ENCODE measurements around the gene IGF1R.
"Not testable (repeated sequence)": the region's sequence is repeated elsewhere in the genome, so short reads cannot be mapped to it uniquely, and the experiment has no call there.

The IGF1R gene

DNA sequence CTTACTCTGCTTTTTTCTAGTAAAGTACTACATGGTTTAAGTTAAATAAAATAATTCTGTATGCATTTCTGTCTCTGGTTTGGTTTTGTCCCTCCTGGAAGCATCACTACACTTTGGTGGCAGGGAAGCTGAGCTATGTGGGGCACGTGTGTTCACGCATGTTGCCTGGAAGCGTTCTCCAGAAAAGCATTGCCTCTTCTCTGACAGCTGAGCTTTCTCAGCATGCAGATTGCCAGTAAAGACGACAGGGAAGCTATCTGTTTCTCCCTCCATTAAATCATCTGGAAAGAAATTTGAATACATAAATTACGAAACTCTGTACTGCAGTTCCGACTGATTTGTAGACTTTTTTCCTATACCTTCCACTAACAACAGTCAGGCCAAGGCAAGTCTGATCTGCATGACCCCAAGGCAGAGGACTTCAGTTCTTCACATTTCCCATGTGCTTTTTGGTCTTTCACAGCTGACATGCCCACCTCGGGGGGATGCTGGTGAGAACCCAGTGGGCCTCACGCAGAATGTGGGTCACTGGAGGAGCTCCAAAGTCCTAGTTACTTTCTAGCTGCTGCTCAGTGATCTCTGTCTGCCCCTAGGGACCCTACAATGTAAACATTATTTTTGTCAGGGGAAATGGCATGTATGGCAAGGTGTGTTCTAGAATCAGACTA lies 316.3 kb downstream of the IGF1R start:
- no peak for DNase-seq (ENCODE audit: low spot score)

DNA sequence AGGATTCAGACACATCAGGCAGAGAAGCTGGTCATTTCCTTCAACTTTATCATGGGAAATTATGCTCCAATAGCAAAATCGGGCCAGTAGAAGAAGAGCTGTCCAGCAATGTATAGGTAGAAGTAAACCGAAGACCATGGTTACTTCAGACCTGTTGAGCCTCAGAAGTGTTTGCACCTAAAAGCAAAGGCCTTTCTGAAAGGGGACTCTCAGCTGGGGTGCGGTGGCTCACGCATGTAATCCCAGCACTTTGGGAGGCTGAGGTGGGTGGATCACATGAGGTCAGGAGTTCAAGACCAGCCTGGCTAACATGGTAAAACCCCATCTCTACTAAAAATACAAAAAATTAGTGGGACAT lies 316.8 kb downstream of the IGF1R start:
- not testable (repeated sequence) for DNase-seq (ENCODE audit: low spot score)

DNA sequence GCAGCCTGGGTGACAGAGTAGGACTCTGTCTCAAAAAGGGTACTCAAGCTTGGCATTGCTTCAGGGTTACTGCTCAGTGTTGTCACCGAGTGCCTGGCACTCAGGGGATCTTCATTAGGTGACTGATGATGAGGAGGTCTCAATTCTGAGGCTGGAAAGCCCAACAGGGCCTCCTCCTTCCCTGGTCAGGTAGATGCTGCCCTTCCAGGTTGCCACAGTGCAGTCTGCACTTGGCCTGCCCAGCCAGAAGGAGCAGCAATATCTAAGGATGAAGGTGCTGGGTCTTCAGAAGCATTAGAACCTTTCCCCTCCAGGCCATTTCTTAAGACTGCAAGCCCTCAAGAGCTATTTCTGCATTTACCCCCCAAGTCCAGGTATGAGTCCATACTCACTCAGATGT lies 317.3 kb downstream of the IGF1R start:
- DNase-seq (ENCODE audit: low spot score): no peak

DNA sequence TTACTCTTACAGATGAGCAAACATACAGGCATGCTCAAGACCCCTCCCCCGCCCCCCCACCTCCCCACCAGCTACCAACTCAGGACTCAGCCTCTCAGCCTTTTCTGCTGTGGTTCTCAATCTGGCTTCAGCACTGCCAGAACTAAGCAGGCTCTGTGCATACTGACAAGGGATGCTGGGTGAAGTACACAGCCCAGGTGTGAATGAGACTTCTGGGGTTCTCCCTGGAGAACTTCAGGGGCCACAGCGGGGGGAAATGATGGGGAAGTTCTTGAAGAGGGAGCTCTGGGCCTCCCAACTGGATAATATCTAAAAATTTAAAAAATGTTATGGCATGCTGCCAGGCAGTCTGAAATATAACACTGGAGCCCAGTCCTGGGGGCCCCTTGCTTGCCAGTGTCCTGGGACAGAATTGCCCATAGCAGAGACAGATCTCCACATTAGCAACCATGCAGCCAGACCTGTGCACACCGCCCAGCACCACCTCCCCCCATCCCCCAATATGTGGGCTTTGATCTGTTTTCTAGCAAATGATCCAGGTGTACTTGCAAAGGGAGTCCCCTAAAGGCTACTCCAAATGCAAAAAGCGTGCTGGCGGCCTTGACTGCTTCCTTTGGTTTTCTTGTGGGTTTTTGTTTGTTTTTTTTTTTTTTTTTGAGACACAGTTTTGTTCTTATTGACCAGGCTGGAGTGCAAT lies 317.9 kb downstream of the IGF1R start:
- DNase-seq (ENCODE audit: low spot score): no peak

DNA sequence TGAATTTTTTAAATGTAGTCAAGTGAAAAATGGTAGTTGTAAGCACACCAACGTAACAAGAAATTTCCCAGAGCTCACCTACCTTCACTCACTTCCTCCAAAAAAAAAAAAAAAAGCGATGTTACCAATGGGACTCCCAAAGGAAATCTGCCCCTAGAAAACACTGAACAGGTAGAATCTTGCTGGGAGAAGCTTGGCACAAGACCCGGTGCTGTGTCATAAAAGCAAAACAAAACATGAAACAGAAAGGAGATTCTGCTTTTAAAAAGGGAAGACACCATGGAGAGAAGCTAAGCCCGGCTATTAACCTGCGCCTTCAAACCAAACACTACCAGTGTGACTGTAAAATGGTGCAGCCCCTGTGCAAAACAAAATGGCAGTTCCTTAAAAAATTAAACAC lies 318.8 kb downstream of the IGF1R start:
- no peak for DNase-seq (ENCODE audit: low spot score)

DNA sequence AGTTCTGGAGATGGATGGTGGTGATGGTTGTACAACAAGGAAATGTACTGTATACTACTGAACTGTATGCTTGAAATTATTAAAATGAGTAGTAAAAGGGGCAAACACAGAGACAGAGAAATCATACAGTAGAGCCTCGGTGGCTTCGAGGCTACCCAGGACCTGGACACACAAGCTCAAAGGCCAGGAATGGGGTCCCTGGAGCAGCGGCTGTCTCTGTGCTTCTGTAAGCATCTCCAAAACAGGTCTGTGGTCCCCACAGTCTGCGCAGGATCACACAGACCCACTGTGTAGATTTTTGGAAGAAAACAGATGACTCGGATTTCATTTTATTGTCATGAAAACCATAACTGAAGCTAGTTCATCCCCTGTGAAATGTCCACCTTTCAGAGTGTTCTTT lies 319.6 kb downstream of the IGF1R start:
- DNase-seq (ENCODE audit: low spot score): no peak

DNA sequence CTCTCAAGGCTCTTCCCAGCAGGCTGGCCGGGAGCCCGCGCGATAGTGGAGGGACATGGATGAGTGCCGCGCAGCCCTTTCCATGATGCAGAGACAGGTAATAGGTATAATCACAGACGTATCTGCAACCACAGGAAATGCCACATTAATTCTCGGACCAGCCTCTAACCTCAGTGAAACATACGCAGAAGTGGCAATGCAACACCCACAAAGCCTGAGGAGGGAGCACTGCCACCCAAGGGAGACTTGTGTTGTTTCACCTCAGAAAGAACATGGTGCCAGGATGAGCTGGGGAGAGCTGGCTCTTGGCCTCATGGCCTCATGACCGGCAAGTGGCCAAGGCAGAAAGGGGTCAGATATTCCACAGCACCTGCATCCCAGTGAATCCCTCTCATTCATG lies 320.2 kb downstream of the IGF1R start:
- no peak for DNase-seq (ENCODE audit: low spot score)

DNA sequence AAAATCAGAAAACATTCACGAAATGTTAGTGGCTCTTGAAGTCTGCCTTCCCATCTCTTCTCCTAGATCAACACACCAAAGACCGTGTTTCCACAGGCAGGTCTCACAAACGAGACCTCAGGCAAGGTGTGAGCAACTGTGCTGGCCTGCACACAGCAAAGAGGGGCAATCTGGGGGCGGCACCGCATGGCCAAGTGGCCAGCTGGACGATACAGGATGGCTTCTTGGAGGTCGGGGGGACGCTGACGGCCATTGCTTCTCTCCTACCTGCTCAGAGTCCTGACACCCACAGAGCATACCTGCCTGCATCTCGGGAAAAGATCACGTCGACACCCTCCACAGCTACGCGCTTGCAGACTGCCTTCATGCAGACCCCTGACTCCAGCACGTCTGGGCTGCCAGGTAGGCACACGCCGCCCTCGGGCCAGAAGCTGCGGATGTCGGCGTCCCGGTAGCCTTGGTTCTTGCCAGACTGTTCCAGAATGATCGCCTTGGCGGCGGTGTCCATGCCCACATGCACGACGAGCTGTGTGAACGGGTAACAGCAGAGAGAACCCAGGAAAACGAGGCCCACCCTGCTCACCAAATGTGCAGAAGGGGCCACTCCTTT lies 320.9 kb downstream of the IGF1R start:
- DNase-seq (ENCODE audit: low spot score): no peak

DNA sequence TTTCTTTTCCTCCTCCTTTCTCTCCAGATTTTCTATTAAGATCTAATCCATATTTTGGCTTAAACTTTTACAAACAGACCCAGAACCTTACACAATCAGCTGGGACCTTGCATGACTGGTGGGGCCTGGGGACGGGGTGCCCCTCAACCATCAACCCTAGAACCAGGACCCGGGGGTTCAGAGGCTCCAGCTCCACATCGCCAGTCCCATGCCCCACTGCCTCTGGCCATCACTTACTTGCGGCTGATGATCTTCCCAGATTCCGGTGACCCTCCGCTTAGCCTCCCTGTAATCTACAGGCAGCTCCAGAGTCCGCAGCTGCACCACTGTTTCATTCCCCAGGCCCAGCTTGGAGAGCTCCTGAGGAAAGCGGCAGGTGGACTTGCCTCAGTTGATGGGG lies 322.5 kb downstream of the IGF1R start:
- DNase-seq (ENCODE audit: low spot score): no peak

DNA sequence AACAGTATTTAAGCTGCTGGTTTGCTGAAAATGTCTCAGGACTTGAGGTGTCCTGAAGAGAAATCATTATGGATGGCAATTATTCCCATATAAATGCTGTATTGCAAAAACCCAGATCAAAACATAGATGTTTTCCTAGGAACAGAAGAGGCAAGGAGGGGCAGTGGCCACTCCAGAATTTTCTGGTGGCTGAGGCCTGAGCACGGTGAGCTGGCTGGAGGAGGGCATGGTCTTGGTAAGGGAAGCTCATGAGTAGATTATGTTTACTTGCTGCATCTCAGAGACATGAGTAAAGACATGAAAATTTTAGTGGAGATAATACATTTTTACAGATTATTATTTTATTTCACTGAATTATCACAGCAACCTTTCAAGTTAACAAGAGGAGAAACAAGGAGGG lies 328.2 kb downstream of the IGF1R start:
- no peak for DNase-seq (ENCODE audit: low spot score)

DNA sequence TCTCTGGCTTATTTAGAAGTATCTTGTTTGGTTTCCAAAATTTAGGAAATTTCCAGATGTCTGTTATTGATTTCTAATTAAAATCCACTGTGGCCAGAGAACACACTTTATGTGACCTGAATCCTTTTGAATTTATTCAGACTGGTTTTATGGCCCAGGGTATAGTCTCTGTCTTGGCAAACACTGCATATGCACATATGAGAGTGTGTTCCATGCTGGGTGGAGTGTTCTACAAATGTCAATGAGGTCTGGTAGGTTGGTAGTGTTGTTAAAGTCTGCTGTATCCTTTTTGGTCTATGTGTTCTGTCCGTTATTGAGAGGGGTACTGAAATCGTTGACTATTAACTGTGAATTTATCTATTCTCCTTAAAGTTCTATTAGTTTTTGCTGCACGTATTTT lies 329.1 kb downstream of the IGF1R start:
- no peak for DNase-seq (ENCODE audit: low spot score)

DNA sequence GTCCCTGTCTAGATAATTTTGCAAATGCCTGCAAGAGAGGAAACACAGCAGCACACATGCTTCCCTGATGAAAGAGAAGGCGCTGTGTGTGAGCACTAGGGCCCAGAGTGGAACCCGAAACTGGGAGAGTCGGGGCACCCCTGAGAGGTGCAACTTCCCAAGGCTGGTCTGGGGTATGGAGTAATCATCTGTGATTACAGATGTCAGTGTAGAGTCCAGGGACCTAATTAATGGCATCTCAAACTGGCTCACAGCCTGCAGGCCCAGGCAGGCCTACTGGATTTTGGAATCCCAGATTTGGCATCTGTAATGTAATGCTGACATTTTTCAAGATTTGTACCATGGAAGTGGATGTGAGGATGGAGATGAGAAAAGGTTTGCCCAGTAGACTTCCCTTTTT lies 329.8 kb downstream of the IGF1R start:
- no peak for DNase-seq (ENCODE audit: low spot score)

DNA sequence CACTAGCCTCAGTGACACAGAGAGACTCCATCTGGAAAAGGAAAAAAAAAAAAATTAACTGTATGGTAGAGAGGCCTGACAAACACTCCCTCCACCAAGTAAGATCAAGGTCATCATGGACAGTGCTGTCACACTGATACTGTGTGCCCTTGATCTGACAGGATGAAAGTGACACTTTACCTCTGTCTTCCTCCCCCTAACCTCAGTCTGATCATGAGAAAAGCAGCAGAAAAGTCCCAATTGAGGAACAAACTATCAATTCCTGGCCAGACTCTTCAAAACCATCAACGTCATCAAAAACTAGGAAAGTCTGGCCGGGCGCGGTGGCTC lies 332.5 kb downstream of the IGF1R start:
- no peak for DNase-seq (ENCODE audit: low spot score)

DNA sequence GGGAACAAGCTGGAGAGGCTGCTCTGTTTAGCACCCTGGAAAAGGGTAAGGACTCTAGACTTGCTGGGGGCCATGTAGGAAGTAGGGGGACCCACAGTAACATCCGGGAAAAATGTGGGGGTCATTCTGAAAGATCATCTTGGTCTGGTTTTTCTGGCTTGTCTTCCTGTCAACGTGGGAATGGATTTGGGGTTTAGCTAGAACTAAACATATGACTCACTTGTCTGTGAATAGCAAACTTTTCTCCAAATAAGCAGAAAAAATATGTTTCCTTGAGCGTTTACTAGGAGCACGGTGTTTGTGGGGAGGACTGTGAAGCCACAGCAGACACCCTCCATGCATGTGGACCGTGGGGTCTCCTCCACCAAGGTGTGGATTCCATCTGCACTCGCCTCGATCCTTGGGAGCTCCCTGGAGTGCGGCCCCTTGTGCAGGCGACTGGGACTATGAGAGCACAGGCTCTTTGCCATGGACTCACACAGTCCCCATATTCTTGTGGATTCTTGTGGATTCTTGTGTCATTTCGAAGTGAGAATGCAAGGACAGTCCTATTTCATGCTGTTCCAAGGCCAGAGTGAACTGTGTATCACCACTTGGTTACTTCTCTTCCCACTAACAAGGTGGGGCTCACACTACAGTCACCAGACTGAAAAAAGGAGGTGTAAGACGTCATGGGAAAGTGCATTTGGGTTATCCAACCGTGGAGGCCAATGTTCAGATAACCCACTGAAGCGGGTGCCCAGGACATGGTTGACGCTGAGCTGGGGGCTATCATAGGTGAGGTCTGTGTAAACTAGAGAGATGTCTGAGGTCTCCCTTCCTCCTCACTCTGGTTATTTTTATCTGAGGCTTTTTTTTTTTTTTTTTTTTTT lies 333.7 kb downstream of the IGF1R start:
- no peak for DNase-seq (ENCODE audit: low spot score)

DNA sequence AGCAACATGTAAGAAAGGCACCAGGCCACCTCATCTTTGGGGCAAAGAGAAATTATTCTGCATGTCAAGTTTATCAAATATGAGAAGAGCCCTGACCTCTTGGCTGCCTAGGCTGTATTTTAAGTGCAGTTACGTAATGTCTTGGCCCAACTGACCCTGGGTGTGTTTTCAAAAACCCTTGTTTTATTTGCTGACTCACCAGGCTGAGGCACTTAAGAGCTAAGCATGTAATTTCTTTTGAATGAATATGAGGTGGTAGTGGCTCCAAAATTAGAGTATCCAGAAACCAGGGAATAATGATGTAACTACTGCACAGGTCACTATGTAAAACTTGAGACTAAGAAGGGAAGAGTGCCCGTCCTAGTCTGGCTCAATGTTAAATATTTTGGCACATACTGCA lies 335.0 kb downstream of the IGF1R start:
- no peak for DNase-seq (ENCODE audit: low spot score)

DNA sequence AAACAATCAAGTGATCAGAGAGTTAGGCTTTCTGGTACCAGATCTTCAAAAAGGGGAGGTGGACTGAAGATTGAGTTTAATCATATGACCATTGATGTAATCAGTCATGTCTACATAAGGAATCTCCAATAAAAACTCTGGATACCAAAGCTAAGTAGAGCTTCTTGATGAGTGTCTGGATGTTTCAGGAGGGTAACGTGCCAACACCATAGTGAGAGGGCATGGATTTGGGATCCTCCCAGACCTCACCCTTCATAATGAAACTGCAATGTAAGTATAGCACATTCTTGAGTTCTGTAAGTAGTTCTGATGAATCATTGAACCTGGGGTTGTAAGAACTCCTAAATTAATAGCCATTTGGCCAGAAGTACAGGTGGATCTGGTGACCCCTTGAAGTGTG lies 337.9 kb downstream of the IGF1R start:
- DNase-seq (ENCODE audit: low spot score): no peak

DNA sequence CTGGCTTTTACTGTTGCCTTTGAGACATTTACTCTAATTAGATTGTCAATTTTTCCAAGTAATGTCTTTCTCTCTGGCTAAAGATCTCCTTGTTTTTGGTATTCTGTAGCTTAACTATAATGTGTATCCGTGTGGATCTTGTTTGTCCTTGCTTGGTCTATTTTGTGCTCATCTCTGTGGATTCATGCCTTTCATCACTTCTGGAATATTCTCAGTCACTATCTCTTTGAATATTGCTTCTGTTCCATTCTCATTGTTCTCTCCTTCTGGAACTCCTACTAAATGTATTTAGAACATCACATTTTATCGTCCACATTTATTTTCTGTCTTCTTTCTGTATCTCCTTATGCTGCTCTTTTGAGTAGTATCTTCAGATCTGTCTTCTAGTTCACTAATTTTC lies 346.6 kb downstream of the IGF1R start:
- no peak for DNase-seq (ENCODE audit: low spot score)

DNA sequence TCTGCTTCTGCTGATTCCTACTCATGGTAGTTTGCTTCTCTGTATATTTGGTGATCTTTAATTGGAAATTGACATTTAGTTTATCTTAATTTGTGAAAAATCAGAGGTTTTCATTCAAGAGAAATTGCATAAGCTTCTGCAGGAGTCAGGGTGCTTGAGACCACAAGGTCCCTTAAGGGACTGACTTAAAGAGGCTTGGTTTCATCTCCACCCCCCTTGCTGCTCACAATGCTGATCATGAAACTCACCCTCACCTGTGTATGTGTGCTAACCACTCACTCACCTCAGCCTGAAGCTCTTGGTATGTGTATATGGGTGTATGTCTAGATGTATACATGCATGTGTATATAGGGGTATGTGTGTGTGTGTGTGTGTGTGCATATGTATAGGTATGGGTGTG lies 347.8 kb downstream of the IGF1R start:
- DNase-seq (ENCODE audit: low spot score): no peak

DNA sequence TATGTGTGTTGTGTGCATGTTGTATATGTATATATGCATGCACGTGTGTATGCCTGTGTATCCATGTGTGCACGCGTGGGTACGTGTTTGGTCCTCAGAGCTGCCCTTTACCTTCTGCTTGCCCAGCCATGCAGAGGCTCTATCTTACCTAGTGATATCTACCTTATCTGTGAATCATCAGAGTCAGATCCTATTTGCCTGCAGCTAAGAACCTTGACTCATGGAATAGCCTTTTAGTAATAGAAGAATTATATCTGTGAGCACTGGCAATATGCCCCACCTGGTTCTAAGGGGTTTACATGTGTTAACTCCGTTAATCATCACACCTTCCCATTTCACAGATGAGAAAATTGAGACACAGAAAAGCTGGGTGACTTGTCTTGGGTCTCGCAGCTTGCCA lies 348.3 kb downstream of the IGF1R start:
- DNase-seq (ENCODE audit: low spot score): no peak

DNA sequence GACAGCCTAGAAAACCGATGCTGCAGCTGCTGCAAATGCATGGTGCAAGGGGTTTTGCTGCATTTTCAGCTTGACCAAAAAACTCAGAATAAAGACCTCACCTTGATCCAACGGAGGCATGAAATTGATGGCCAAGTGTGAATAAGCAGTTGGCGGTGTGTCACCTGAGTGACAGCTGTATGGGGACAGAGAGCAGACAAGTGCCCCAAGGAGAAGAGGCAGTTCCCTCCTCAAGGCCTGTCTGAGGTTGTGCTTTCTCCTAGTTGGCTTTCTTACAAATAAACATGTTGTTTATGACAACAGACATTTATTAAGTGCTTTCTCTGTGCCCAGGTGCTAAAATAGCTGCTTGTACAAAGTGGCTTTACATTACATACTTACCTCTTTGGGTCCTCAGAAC lies 349.0 kb downstream of the IGF1R start:
- no peak for DNase-seq (ENCODE audit: low spot score)

DNA sequence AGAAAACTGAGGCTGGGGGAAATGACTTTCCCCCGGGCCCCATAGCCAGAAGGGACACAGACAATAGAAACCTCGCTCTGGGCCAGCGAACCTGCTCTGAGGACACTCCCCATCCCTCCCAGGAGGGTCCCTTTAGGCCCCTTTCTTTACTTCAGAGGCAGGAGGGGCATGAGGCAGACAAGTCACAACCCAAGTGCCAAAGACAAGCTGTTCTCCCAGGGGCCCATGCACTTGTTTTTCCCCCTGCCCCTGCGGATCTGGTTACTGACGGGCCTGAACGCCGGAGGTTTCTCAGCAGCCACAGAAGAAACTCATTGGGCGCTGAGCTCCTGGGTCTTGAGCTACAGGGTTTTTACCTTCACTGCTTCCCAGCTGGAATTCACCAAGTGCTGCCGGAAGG lies 349.4 kb downstream of the IGF1R start:
- DNase-seq (ENCODE audit: low spot score): no peak

DNA sequence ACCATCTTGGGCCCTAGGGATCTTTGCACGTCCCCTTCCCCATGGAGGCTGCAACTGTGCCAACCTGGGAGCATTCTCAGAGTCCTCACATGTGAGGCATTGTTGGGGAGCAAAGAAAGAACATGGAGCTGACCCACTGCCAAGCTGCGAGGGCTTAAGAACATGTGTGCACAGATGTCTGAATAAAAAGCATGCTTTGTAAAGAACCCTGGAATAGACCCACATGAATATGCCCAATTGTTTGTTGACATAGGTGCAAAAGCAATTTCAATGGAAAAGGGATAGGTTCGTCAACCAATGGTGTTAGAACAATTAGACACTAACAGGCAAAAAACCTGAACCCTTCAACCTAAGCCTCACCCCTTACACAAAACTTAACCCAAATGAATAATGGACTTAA lies 349.9 kb downstream of the IGF1R start:
- no peak for DNase-seq (ENCODE audit: low spot score)

DNA sequence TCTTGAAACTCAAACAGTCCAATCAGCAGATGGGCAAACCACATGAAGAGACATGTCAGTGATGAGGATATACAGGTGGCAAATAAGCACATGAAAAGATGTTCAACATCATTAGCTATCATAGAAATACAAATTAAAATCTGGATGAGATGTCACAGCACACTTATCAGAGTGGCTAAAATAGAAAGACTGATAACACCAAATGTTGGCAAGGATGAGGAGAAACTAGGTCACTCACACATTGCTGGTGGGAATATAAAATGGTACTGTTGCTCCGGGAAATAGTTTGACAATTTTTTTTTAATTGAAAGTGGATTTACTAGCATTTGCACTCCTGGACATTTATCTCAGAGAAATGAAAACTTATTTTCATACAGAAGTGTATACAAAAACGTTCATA lies 350.9 kb downstream of the IGF1R start:
- no peak for DNase-seq (ENCODE audit: low spot score)

Measured in kidney capillary endothelial cell (primary cell).